Neural progenitor cell (in vitro differentiated cells): ENCODE measurements around the gene NCAM1. TPM values are rescaled to one million over a fixed set of nuclear protein-coding genes. Genes with fewer than 3 reads are reported as not detected.

Source experiments
- DNase-seq: peaks from one replicate; pipeline ENCODE4 v3.0.0-alpha.2; 2016; ENCODE audit warnings: low spot score
- H2AFZ ChIP-seq: fragments of 200-600 bp; sonication (generic); replicated peaks from 2 replicates; pipeline ENCODE4 v1.6.1; 2016; ENCODE audit warnings: antibody characterized with exemption
- H3F3A ChIP-seq: fragments of 200-600 bp; sonication (generic); 2 replicates; pipeline ENCODE4 v1.6.1; 2016; ENCODE audit warnings: antibody characterized with exemption, low read depth
- H3K27ac ChIP-seq: fragments of 200-600 bp; sonication (generic); 2 replicates; pipeline ENCODE4 v1.5.1; 2016; ENCODE audit warnings: mild to moderate bottlenecking
- H3K27me3 ChIP-seq: fragments of 200-600 bp; sonication (generic); 2 replicates; pipeline ENCODE4 v1.6.1; 2016; ENCODE audit warnings: mild to moderate bottlenecking, moderate library complexity
- H3K36me3 ChIP-seq: fragments of 200-600 bp; sonication (generic); 2 replicates; pipeline ENCODE4 v1.5.1; 2016
- H3K4me1 ChIP-seq: fragments of 200-600 bp; sonication (generic); 2 replicates; pipeline ENCODE4 v1.6.1; 2016; ENCODE audit warnings: mixed run types
- H3K4me2 ChIP-seq: fragments of 200-600 bp; sonication (generic); 2 replicates; pipeline ENCODE4 v1.6.1; 2016
- H3K4me3 ChIP-seq: fragments of 200-600 bp; sonication (generic); 2 replicates; pipeline ENCODE4 v1.5.1; 2016
- H3K79me2 ChIP-seq: fragments of 200-600 bp; sonication (generic); 2 replicates; pipeline ENCODE4 v1.6.1; 2016; ENCODE audit warnings: low read depth
- H3K9ac ChIP-seq: fragments of 200-600 bp; sonication (generic); 2 replicates; pipeline ENCODE4 v1.6.1; 2016
- H3K9me3 ChIP-seq: fragments of 200-600 bp; sonication (generic); 2 replicates; pipeline ENCODE4 v1.5.1; 2016; ENCODE audit warnings: low read depth
- H4K20me1 ChIP-seq: fragments of 200-600 bp; sonication (generic); 2 replicates; pipeline ENCODE4 v1.6.1; 2016; ENCODE audit warnings: low read depth
- H3K27ac Mint-ChIP-seq: 3 replicates; pipeline ENCODE4 v1.8.0; 2021; ENCODE audit warnings: mixed read lengths
- H3K27me3 Mint-ChIP-seq: 2 replicates; pipeline ENCODE4 v1.8.0; 2022; ENCODE audit warnings: low read depth, mild to moderate bottlenecking, inconsistent platforms, moderate library complexity, mixed read lengths; ENCODE audit not compliant: insufficient read depth
- H3K36me3 Mint-ChIP-seq: 3 replicates; pipeline ENCODE4 v1.8.0; 2021; ENCODE audit warnings: mixed read lengths
- H3K4me1 Mint-ChIP-seq: 3 replicates; pipeline ENCODE4 v1.8.0; 2021; ENCODE audit warnings: mixed read lengths
- H3K4me3 Mint-ChIP-seq: 3 replicates; pipeline ENCODE4 v1.8.0; 2021; ENCODE audit warnings: mild to moderate bottlenecking, moderate library complexity, mixed read lengths
- H3K9me3 Mint-ChIP-seq: 3 replicates; pipeline ENCODE4 v1.8.0; 2020; ENCODE audit warnings: mixed read lengths
- CTCF ChIP-seq: fragments of 200-600 bp; sonication (generic); IDR thresholded peaks from 2 replicates; pipeline ENCODE4 v1.5.1; 2017; ENCODE audit warnings: antibody characterized with exemption, mild to moderate bottlenecking
- EZH2 ChIP-seq: fragments of 200-600 bp; sonication (generic); IDR thresholded peaks from 2 replicates; pipeline ENCODE4 v1.6.1; 2017; ENCODE audit warnings: antibody characterized with exemption, mild to moderate bottlenecking, moderate library complexity
- EZH2phosphoT487 ChIP-seq: fragments of 200-600 bp; sonication (generic); IDR thresholded peaks from 2 replicates; pipeline ENCODE4 v1.6.1; 2017; ENCODE audit warnings: antibody characterized with exemption
- total RNA-seq: library from RNA; depleted of rRNA; stranded (reverse); fragments of >200 nt; gene quantifications from 2 replicates; pipeline ENCODE4 v1.2.3, GENCODE V29; 2015; ENCODE audit warnings: low replicate concordance

The NCAM1 gene
- total RNA-seq, 1 donor from 2014 or later = 17.5 TPM

GRCh38 chr11:112997857-112998466 is 36.7 kb downstream of the NCAM1 start:
- Histone ChIP-seq H3K4me3 (no peak overlapping the region), H3K9me3 (no peaks in the 10 kb centered on the region), H3K4me2 (no peak overlapping the region), H3K4me1 (peaks cover 21% of the 10 kb centered on the region), H3F3A (no peaks in the 10 kb centered on the region), H3K79me2 (no peaks in the 10 kb centered on the region), H2AFZ (no peak overlapping the region), H3K36me3 (no peaks in the 10 kb centered on the region), H3K27me3 (no peaks in the 10 kb centered on the region), H3K9ac (no peak overlapping the region), H3K27ac (no peak overlapping the region), H4K20me1 (no peaks in the 10 kb centered on the region)
- TF ChIP-seq EZH2phosphoT487 (no peak), CTCF (no peak)
- H3K9me3 Mint-ChIP-seq = peaks cover 8% of the 10 kb centered on the region
- peaks cover 1% of the 10 kb centered on the region for H3K36me3 Mint-ChIP-seq
- DNase-seq = no peak
- peaks cover 28% of the 10 kb centered on the region for H3K4me1 Mint-ChIP-seq
- H3K27me3 Mint-ChIP-seq = no peaks in the 10 kb centered on the region
- no peak overlapping the region for H3K4me3 Mint-ChIP-seq
- H3K27ac Mint-ChIP-seq = peak overlapping the region; percentile 13

GRCh38 chr11:112999520-112999919 is 38.3 kb downstream of the NCAM1 start:
- H3K4me3 ChIP-seq = no peak overlapping the region
- H3K4me3 Mint-ChIP-seq = no peak overlapping the region
- H3F3A ChIP-seq = no peaks in the 10 kb centered on the region

GRCh38 chr11:113001709-113002108 is 40.5 kb downstream of the NCAM1 start:
- Histone ChIP-seq H3K4me1 (peaks cover 5% of the 10 kb centered on the region), H2AFZ (no peak overlapping the region), H3K4me3 (no peak overlapping the region), H3F3A (peaks cover 11% of the 10 kb centered on the region), H3K27me3 (no peaks in the 10 kb centered on the region), H3K4me2 (no peak overlapping the region), H3K27ac (no peak overlapping the region), H4K20me1 (no peaks in the 10 kb centered on the region), H3K36me3 (no peaks in the 10 kb centered on the region), H3K9ac (no peak overlapping the region), H3K79me2 (no peaks in the 10 kb centered on the region), H3K9me3 (no peaks in the 10 kb centered on the region)
- TF ChIP-seq EZH2 (no peak), EZH2phosphoT487 (no peak), CTCF (no peak)
- H3K27me3 Mint-ChIP-seq = no peaks in the 10 kb centered on the region
- H3K4me1 Mint-ChIP-seq = peaks cover 20% of the 10 kb centered on the region
- H3K36me3 Mint-ChIP-seq = peaks cover 2% of the 10 kb centered on the region
- no peak for DNase-seq
- no peak overlapping the region for H3K4me3 Mint-ChIP-seq
- H3K27ac Mint-ChIP-seq = no peak overlapping the region
- H3K9me3 Mint-ChIP-seq = no peaks in the 10 kb centered on the region

More at GRCh38 chr11:112999520-112999919, 38.3 kb downstream of the NCAM1 start:
- Mint-ChIP-seq H3K36me3 (peaks cover 2% of the 10 kb centered on the region), H3K27ac (no peak overlapping the region), H3K4me1 (peaks cover 28% of the 10 kb centered on the region), H3K27me3 (no peaks in the 10 kb centered on the region), H3K9me3 (no peaks in the 10 kb centered on the region)
- no peaks in the 10 kb centered on the region for H3K27me3 ChIP-seq
- no peaks in the 10 kb centered on the region for H4K20me1 ChIP-seq
- no peak for TF ChIP-seq EZH2phosphoT487
- TF ChIP-seq EZH2 = no peak
- no peak for TF ChIP-seq CTCF
- H3K79me2 ChIP-seq = no peaks in the 10 kb centered on the region
- no peak overlapping the region for H3K9ac ChIP-seq
- H3K27ac ChIP-seq = no peak overlapping the region
- H3K4me2 ChIP-seq = no peak overlapping the region
- no peaks in the 10 kb centered on the region for H3K9me3 ChIP-seq
- H2AFZ ChIP-seq = no peak overlapping the region
- no peak for DNase-seq
- H3K36me3 ChIP-seq = no peaks in the 10 kb centered on the region
- peaks cover 15% of the 10 kb centered on the region for H3K4me1 ChIP-seq
